MM.1S (cell line): ENCODE measurements around the gene LSM4.

Source experiments
- DNase-seq: peaks from one replicate; pipeline ENCODE4 v3.0.0-alpha.2; 2015
- H2AFZ ChIP-seq: fragments of 300-600 bp; sonication (generic); 2 replicates; pipeline ENCODE4 v1.6.0; 2016; ENCODE audit warnings: antibody characterized with exemption, low read length
- H3F3A ChIP-seq: fragments of 300-600 bp; sonication (generic); 2 replicates; pipeline ENCODE4 v1.6.1; 2016; ENCODE audit warnings: mild to moderate bottlenecking, antibody characterized with exemption, low read length, moderate library complexity, mixed read lengths; ENCODE audit not compliant: insufficient read depth
- H3K27ac ChIP-seq: fragments of 300-600 bp; sonication (generic); 2 replicates; pipeline ENCODE4 v1.5.1; 2016; ENCODE audit warnings: mild to moderate bottlenecking, low read length
- H3K27me3 ChIP-seq: fragments of 300-600 bp; sonication (generic); replicated peaks from 2 replicates; pipeline ENCODE4 v1.6.0; 2016; ENCODE audit warnings: low read length; ENCODE audit not compliant: insufficient read depth
- H3K36me3 ChIP-seq: fragments of 300-600 bp; sonication (generic); replicated peaks from 2 replicates; pipeline ENCODE4 v1.6.1; 2016; ENCODE audit warnings: mild to moderate bottlenecking, low read length, mixed read lengths; ENCODE audit not compliant: insufficient read depth
- H3K4me1 ChIP-seq: fragments of 300-600 bp; sonication (generic); 2 replicates; pipeline ENCODE4 v1.6.1; 2016; ENCODE audit warnings: low read length, mixed read lengths
- H3K4me2 ChIP-seq: fragments of 300-600 bp; sonication (generic); 2 replicates; pipeline ENCODE4 v1.6.0; 2016; ENCODE audit warnings: low read depth, low read length
- H3K4me3 ChIP-seq: fragments of 300-600 bp; sonication (generic); 2 replicates; pipeline ENCODE4 v1.5.1; 2016; ENCODE audit warnings: low read length, mixed read lengths
- H3K79me2 ChIP-seq: fragments of 300-600 bp; sonication (generic); 2 replicates; pipeline ENCODE4 v1.6.1; 2016; ENCODE audit warnings: mixed run types, low read length, mixed read lengths
- H3K9ac ChIP-seq: fragments of 300-600 bp; sonication (generic); 2 replicates; pipeline ENCODE4 v1.6.1; 2016; ENCODE audit warnings: low read length, mixed read lengths
- H3K9me2 ChIP-seq: fragments of 300-600 bp; sonication (generic); replicated peaks from 2 replicates; pipeline ENCODE4 v1.6.1; 2016; ENCODE audit warnings: mild to moderate bottlenecking, low read length, mixed read lengths; ENCODE audit not compliant: insufficient read depth
- H3K9me3 ChIP-seq: fragments of 300-600 bp; sonication (generic); replicated peaks from 2 replicates; pipeline ENCODE4 v1.6.1; 2016; ENCODE audit warnings: mild to moderate bottlenecking, low read length, mixed read lengths; ENCODE audit not compliant: insufficient read depth
- H4K20me1 ChIP-seq: fragments of 300-600 bp; sonication (generic); 2 replicates; pipeline ENCODE4 v1.6.1; 2016; ENCODE audit warnings: mild to moderate bottlenecking, low read length, moderate library complexity, mixed read lengths; ENCODE audit not compliant: insufficient read depth
- CTCF ChIP-seq: fragments of 300-600 bp; sonication (generic); IDR thresholded peaks from 2 replicates; pipeline ENCODE4 v1.5.1; 2016; ENCODE audit warnings: antibody characterized with exemption, low read length, mixed read lengths
- EZH2 ChIP-seq: fragments of 300-600 bp; sonication (generic); optimal IDR thresholded peaks from 2 replicates; pipeline ENCODE3; 2017; ENCODE audit warnings: low read depth, mild to moderate bottlenecking, antibody characterized with exemption, low read length, mixed read lengths
- EZH2phosphoT487 ChIP-seq: fragments of 300-600 bp; sonication (generic); IDR thresholded peaks from 2 replicates; pipeline ENCODE4 v1.6.1; 2018; ENCODE audit warnings: antibody characterized with exemption, low read length

Gene LSM4

GRCh38 chr19:18274781-18275356 lies 48.0 kb downstream of the LSM4 start:
- no peak overlapping the region for H3K9ac ChIP-seq
- no peaks in the 10 kb centered on the region for H4K20me1 ChIP-seq
- no peaks in the 10 kb centered on the region for H3K9me2 ChIP-seq
- H3K9me3 ChIP-seq, result no peaks in the 10 kb centered on the region
- 0 out of 2 replicates have a peak, but pooled peaks cover 3% of the 10 kb centered on the region for H3K27me3 ChIP-seq
- H3K4me3 ChIP-seq, result no peak overlapping the region
- peaks cover 8% of the 10 kb centered on the region for H3F3A ChIP-seq
- no peaks in the 10 kb centered on the region for H3K36me3 ChIP-seq
- H2AFZ ChIP-seq, result no peak overlapping the region
- 0 out of 2 replicates have a peak, but pooled peaks cover 2% of the 10 kb centered on the region for H3K4me1 ChIP-seq
- TF ChIP-seq EZH2 (no peak), CTCF (no peak), EZH2phosphoT487 (no peak)
- no peak overlapping the region for H3K27ac ChIP-seq
- H3K4me2 ChIP-seq, result no peak overlapping the region
- DNase-seq, result no peak
- H3K79me2 ChIP-seq, result peaks cover 17% of the 10 kb centered on the region

DNA sequence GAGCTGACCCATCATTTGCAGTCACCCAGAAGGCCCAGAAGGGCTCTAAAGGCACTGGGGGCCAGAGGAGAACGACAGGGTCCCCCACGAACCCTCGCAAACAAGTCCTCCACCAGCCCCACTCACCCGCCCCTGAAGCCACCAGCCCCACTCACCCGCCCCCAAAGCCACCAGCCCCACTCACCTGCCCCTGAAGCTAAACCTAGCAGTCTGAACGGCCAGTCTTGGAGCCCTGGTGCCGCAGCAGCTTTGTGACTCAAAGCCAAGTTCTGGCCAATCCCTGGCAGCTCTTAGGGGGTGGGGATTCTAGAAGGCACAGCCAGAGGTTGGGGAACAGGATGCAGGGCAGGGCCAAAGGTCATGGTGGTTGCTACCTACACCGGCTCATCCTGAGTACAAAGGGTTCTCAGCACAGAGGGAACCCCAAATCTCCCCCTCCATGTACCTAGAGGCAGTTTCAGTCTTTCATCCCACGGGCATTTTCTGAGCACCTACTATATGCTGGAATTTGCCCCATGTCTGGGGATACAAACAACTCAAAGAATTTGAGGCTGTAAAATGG lies 48.6 kb downstream of the LSM4 start, which contains the start of gene IQCN:
Gene IQCN, minus strand, starts transcription at position 234 of the 562 bp plus-strand sequence. CDS start 4,974 bp downstream, outside the sequence.
- Histone ChIP-seq H3K79me2 (peaks cover 15% of the 10 kb centered on the region), H3F3A (peaks cover 5% of the 10 kb centered on the region; the same call in 1 of the 2 replicates), H2AFZ (no peak within 1 kb of the TSS), H3K9me2 (no peaks in the 10 kb centered on the region), H3K4me3 (no peak within 1 kb of the TSS), H3K36me3 (no peaks in the 10 kb centered on the region), H3K4me2 (no peak within 1 kb of the TSS), H3K9ac (no peak within 1 kb of the TSS), H3K9me3 (no peaks in the 10 kb centered on the region), H3K27ac (no peak within 1 kb of the TSS), H3K4me1 (0 out of 2 replicates have a peak, but pooled peaks cover 2% of the 10 kb centered on the region), H4K20me1 (no peaks in the 10 kb centered on the region), H3K27me3 (peaks cover 6% of the 10 kb centered on the region; the same call in 1 of the 2 replicates)
- no peak for DNase-seq
- TF ChIP-seq EZH2phosphoT487, result no peak
- no peak for TF ChIP-seq CTCF
- TF ChIP-seq EZH2, result no peak

DNA sequence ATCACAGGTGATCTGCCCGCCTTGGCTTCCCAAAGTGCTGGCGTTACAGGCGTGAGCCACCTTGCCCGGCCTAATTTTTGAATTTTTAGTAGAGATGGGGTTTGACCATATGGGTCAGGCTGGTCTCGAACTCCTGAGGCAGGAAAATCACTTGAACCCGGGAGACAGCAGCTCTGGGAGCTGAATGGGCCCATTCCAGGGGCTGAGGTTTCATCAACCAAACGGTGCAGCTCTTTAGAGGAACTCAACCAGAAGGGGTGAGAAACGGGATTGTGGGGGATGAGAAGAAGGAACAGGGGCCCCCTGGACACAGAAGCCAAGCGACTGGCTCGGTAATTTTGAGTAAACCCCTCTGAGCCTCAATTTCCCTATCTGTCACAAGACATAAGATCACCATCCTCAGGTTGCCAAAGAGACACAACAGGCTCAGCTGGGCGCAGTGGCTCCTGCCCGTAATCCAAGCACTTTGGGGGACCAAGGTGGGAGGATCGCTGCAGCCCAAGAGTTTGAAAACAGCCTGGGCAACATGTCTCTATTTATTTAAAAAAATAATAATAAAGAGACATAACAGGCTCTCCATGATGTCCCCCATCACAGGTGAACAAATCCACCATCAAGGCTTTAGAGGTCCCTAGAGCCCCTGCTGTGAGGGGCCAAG lies 49.2 kb downstream of the LSM4 start:
- Histone ChIP-seq H3K79me2 (peaks cover 9% of the 10 kb centered on the region), H3K9ac (no peak overlapping the region), H4K20me1 (no peaks in the 10 kb centered on the region), H3F3A (peaks cover 5% of the 10 kb centered on the region; the same call in 1 of the 2 replicates), H3K27ac (no peak overlapping the region), H3K9me3 (no peaks in the 10 kb centered on the region), H2AFZ (no peak overlapping the region), H3K4me1 (no peaks in the 10 kb centered on the region), H3K36me3 (no peaks in the 10 kb centered on the region), H3K4me2 (no peak overlapping the region), H3K4me3 (no peak overlapping the region), H3K27me3 (peaks cover 7% of the 10 kb centered on the region; the same call in 1 of the 2 replicates), H3K9me2 (no peaks in the 10 kb centered on the region)
- no peak for DNase-seq
- no peak for TF ChIP-seq CTCF
- TF ChIP-seq EZH2, result no peak
- TF ChIP-seq EZH2phosphoT487, result no peak
